Mesothelial cell of epicardium (in vitro differentiated cells): ENCODE measurements around the gene SMAD6. TPM values are rescaled to one million over a fixed set of nuclear protein-coding genes. Genes with fewer than 3 reads are reported as not detected.

ENCODE experiments used
- DNase-seq, 2 experiments: peaks; one replicate each; pipeline ENCODE4 v3.0.0; 2021; ENCODE audit warnings: low spot score in 2 of 2; ENCODE audit not compliant: unreplicated experiment in 2 of 2
- H3K27ac Mint-ChIP-seq: 2 replicates; pipeline ENCODE4 v1.8.0; 2021; ENCODE audit warnings: mixed read lengths
- H3K27me3 Mint-ChIP-seq: 2 replicates; pipeline ENCODE4 v1.8.0; 2021; ENCODE audit warnings: low read depth, mixed read lengths
- H3K36me3 Mint-ChIP-seq: 2 replicates; pipeline ENCODE4 v1.8.0; 2021; ENCODE audit warnings: mixed read lengths
- H3K4me1 Mint-ChIP-seq: 2 replicates; pipeline ENCODE4 v1.8.0; 2021; ENCODE audit warnings: mixed read lengths
- H3K4me3 Mint-ChIP-seq: 2 replicates; pipeline ENCODE4 v1.8.0; 2021; ENCODE audit warnings: mild to moderate bottlenecking, moderate library complexity, mixed read lengths
- H3K9me3 Mint-ChIP-seq: 2 replicates; pipeline ENCODE4 v1.8.0; 2021; ENCODE audit warnings: mixed read lengths
- total RNA-seq: library from RNA; stranded (reverse); gene quantifications from 3 replicates; pipeline ENCODE4 v1.2.1, GENCODE V29; 2021
- TF ChIP-seq, protein P1 (sequence below): fragments of 200-600 bp; sonication (generic); IDR thresholded peaks from one replicate; pipeline ENCODE4 v1.5.0; 2021; ENCODE audit warnings: antibody characterized with exemption; ENCODE audit not compliant: unreplicated experiment

The SMAD6 gene
- total RNA-seq, 1 donor from 2014 or later = 176 TPM

DNA sequence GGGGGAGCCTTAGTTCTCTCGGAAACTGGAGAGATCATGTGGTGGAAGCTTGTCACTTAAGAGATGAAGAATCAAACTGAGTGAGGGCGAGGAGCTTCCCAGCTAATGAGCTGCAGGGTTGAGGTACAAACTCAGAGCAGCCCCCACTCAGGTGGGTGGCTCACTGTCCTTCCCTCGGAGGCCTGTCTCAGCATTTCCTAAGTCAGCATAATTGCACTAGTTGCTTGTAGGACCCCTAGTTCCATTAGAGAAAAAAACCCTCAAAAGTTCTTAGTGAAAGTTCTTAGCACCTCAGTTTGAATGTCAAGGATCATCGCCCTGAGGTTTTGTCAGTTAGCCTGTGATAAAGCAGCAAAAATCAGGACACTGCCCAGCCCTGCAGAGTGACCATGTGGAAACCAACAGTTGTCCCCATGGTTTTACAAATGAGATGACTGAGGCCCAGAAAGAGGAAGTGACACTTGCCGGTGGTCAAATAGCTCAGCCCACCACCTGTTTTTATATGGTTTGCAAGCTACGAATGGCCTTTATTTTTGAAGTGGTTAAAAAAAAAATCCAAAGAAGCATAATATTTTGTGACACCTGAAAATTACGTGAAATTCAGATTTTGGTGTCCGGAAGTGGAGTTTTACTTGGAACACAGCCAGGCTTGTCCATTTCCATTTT is 11.9 kb downstream of the SMAD6 start:
- peaks cover 88% of the 10 kb centered on the region for H3K4me1 Mint-ChIP-seq
- TF ChIP-seq, protein P1, sequence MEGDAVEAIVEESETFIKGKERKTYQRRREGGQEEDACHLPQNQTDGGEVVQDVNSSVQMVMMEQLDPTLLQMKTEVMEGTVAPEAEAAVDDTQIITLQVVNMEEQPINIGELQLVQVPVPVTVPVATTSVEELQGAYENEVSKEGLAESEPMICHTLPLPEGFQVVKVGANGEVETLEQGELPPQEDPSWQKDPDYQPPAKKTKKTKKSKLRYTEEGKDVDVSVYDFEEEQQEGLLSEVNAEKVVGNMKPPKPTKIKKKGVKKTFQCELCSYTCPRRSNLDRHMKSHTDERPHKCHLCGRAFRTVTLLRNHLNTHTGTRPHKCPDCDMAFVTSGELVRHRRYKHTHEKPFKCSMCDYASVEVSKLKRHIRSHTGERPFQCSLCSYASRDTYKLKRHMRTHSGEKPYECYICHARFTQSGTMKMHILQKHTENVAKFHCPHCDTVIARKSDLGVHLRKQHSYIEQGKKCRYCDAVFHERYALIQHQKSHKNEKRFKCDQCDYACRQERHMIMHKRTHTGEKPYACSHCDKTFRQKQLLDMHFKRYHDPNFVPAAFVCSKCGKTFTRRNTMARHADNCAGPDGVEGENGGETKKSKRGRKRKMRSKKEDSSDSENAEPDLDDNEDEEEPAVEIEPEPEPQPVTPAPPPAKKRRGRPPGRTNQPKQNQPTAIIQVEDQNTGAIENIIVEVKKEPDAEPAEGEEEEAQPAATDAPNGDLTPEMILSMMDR = no peak
- DNase-seq = no peak
- H3K27ac Mint-ChIP-seq = peak overlapping the region; percentile 94
- H3K36me3 Mint-ChIP-seq = peaks cover 44% of the 10 kb centered on the region
- no peaks in the 10 kb centered on the region for H3K9me3 Mint-ChIP-seq
- H3K27me3 Mint-ChIP-seq = no peaks in the 10 kb centered on the region
- H3K4me3 Mint-ChIP-seq = no peak overlapping the region

DNA sequence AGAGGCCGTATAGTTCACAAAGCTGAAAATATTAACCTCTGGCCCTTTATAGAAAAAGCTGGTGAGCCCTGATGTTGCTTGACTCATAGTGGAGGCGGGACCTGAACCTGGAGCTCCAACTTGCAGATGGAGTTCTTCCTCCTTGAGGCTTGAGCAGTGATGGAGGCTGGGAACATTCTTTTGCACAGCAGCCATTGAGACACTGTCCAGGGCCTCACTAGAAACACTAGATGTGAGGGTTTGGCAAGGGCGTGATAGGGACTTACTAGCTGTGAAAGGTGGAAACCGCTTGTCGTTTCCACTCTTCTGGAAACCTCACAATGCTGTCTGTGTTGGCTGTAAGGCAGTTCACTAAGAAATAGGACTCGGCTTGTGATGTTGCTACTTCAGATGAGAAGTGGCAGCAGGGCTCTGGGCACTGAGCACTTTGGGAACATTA is 12.5 kb downstream of the SMAD6 start:
- Mint-ChIP-seq H3K27ac (peak overlapping the region; percentile 94), H3K4me3 (no peak overlapping the region), H3K4me1 (peaks cover 87% of the 10 kb centered on the region), H3K36me3 (peaks cover 41% of the 10 kb centered on the region), H3K9me3 (no peaks in the 10 kb centered on the region), H3K27me3 (no peaks in the 10 kb centered on the region)
- DNase-seq = no peak
- TF ChIP-seq, protein P1 = no peak

DNA sequence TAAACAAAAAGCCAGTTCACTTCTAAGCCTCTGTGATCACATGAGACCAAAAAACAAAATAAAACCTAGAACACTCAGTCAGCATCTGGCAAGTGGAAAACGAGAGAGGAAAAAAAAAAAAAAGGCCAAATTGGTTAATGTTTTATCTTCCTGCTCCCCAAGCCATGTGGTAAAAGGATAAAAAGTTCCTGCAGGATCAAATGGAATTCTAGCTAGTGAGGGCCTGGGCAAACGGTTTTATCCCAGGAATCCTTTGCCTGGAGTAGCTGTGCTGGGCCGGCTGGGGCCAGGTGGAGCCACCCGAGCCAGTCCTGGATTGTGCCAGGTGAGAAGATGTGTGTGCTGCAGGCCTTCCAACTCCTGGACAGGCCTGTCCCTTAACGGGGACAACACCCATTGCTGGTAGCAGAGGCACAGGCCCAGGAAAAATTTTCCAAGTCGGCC is 13.2 kb downstream of the SMAD6 start:
- Mint-ChIP-seq H3K27me3 (no peaks in the 10 kb centered on the region), H3K4me1 (peaks cover 87% of the 10 kb centered on the region), H3K36me3 (peaks cover 43% of the 10 kb centered on the region), H3K27ac (peak overlapping the region; percentile 94), H3K4me3 (peak overlapping the region; percentile 17), H3K9me3 (no peaks in the 10 kb centered on the region)
- DNase-seq = no peak
- TF ChIP-seq, protein P1 = no peak

DNA sequence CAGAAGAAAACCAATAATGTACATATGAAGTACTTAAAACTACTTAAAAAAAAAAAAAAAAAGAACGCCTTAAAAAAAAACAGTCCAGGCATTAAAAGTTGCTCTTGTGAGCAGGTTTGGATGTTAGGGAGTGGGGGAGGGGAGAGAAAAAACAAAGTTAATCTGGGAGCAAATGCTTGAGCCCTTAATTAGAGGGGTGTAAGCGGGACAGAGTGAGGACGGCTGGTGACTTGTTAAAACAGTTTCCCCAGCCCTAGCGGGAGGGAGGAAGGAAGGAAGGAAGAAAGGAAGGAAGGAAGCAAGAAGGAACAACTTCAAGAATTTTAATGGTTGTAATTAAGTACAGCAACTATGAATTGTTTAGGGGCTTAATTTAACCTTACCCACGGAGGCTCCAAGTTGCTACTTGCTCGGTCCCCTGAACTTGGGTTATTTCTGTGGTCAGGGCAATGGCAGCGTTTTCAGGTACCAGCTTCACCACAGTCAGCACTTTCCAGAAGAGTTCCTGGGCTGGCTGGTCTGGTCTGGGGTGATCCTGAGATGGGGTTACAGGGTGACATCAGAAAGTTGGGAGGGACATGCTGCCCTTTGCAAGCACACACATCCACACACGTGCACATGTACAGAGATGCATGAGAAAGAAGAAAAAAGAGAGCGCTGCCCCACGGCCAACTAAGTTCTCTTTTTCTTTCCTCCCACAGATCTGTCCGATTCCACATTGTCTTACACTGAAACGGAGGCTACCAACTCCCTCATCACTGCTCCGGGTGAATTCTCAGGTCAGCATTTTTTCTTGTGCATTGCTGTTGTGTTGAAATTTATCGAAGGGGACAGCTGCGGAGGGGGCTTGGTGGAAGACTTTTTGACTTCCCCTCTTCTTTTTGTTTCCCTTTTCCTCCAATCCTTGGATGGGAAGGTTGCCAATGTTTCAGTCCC is 14.0 kb downstream of the SMAD6 start:
- Mint-ChIP-seq H3K4me3 (peak overlapping the region; percentile 17), H3K27ac (peak overlapping the region; percentile 94), H3K9me3 (no peaks in the 10 kb centered on the region), H3K4me1 (peaks cover 85% of the 10 kb centered on the region), H3K27me3 (no peaks in the 10 kb centered on the region), H3K36me3 (peaks cover 45% of the 10 kb centered on the region)
- TF ChIP-seq, protein P1 = no peak
- DNase-seq = no peak

DNA sequence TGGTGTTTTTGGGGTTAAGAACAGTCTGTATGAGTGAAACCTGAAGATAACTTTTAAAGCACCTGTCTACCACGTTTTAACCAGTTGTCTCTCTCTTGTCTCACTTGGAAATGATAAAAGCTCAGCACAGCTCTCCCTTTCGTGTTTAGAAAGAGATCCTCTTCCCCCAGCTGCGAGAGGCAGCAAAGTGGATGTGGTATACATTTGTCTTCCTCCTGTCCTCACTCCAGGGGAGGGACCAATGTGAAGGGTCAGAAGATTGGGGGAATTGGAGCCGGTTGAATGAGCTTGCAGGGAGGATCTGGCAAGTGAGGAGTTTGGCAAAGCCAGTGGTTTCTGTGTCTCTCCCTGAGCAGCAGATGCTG is 14.6 kb downstream of the SMAD6 start:
- Mint-ChIP-seq H3K4me3 (no peak overlapping the region), H3K27me3 (no peaks in the 10 kb centered on the region), H3K9me3 (no peaks in the 10 kb centered on the region), H3K27ac (peak overlapping the region; percentile 94), H3K4me1 (peaks cover 83% of the 10 kb centered on the region), H3K36me3 (peaks cover 50% of the 10 kb centered on the region)
- TF ChIP-seq, protein P1 = no peak
- no peak for DNase-seq
